Muscle of arm (tissue), 12 donors: ENCODE results near the gene SFN. TPM values are rescaled to one million over a fixed set of nuclear protein-coding genes. Genes with fewer than 3 reads are reported as not detected.
"Not testable (repeated sequence)": the region's sequence is repeated elsewhere in the genome, so short reads cannot be mapped to it uniquely, and the experiment has no call there.

Experiments used
- DNase-seq: peaks from one replicate; pipeline ENCODE4 v3.0.0-alpha.2; 2013
- polyA plus RNA-seq, 12 donors: library from polyadenylated mRNA; unstranded; fragments of 120-200 nt; gene quantifications; one replicate each; pipeline ENCODE4 v1.2.1, GENCODE V29; 2013; ENCODE audit not compliant: insufficient read length in 12 of 12

Gene SFN
- polyA plus RNA-seq, 12 donors: 0.15 to 110 (median 0.56) TPM; not detected in 4

DNA sequence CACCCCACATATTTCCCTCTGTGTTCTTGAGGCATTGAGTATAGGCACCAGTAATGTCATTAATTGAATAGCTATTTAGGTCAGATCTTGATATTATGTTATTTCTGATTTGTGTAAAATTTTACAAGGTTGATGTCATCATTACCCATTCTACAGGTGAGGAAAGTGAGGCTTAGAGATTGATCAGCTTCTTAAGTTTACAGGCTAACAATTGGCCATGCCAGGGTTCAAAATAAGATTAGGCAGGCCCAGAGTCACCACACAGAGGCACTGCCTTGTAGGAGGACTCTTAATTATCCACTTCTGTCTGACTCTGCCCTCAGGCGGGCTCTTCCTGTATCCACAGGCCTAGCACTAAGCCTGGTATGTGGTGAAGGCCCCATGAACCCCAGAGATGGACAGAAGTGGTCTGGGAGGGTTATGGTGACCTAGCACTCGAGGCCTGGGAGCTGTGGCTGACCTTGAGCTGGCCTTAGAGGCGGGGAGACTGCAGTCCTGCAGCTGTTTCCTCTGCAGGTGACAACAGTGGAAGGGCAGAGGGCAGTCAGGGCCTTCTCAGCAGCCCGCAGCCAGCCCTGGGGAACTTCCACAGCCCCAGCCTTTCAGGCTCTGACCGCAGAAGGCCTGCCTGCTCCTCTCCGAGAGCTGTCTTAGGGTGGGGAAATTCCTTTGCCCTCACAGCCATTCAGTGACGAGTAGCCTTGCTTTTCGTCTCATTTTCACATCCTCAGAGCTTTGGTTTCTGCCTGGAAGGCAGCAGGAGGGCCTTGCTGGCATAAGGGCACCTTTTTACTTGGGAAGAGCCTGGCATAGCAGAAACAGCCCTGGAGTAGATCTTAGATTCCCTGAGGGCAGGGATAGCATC, 24.2 kb upstream of the SFN start:
- no peak for DNase-seq

DNA sequence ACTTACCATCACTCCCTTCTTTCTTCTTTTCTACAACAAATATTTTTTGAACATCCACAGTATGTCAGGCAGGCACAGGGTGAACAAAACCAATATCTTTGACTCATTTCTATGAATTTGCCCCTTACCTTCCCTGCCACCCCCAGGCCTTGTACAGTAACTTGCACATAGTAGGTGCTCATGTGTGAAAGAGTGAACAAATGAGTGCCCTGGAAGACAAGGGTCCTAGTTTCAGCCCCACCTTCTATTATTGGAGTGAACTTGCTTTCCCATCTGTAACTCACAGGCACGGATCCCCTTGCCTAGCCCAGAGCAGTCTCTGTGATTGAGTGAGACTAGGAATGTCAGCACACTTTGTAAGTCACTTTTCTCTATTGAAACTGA, 23.6 kb upstream of the SFN start:
- no peak for DNase-seq

DNA sequence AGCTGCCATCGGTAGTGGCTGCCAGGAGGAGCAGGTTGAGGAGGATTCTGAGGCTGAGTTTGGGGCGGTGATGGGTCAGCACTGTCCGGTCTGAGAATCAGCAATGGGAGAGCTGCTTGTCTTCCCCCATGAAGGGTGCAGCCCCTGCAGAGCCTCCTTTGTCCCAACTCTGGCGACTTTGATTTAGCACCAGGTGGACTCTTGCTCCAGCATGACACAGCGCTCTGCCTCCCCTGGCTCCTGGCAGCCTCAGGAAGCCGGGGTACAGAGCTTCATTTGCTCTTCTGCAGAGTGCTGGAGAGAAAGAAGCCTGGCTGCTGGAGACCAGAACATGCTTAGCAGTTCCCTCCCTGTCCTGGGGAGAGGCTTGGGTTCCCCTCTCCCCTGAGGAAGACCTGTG, 23.2 kb upstream of the SFN start:
- DNase-seq: no peak

- no peak for DNase-seq
Observed at GRCh38 chr1:26844424-26845196, 18.3 kb upstream of the SFN start.

- DNase-seq: not testable (repeated sequence)
Observed at GRCh38 chr1:26847826-26848225, 15.1 kb upstream of the SFN start.

DNA sequence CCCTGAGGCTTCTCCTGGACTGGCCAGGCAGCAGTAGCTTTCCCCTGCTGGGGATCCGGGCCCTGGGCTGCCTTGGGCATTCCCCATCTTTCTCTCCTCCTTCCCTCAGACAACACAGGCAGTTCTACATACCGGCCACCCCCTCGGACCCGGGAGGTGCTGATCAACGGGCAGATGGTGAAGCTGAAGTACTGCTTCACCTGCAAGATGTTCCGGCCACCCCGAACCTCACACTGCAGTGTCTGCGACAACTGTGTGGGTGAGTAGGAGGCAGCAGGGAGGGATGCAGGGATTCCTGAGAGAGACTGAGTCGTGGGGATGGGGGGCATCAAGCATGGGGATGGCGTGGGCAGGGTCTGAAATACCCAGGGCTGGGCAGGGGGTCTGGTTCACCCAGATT, 14.4 kb upstream of the SFN start:
- DNase-seq: no peak

GRCh38 chr1:26848941-26849774, 13.8 kb upstream of the SFN start:
- DNase-seq: no peak

GRCh38 chr1:26851106-26851684, 11.8 kb upstream of the SFN start:
- DNase-seq: no peak

DNA sequence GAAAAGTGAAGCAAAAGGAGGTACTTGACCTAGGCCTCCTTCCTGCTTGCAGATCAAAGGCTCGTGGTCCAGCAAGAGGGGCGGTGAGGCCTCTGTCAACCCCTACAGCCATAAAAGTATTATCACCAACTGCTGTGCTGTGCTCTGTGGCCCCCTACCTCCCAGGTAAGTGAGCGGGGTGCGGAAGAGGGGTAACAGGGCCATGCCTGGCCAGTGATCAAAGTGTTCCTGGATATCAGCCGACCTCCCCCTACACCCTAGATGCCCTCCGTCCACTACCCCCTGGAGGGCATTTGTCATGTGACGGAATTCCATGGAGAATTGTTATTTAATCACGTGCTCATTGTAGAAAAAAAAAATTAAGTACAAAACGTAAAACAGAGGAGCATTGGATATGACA, 10.2 kb upstream of the SFN start:
- no peak for DNase-seq

DNA sequence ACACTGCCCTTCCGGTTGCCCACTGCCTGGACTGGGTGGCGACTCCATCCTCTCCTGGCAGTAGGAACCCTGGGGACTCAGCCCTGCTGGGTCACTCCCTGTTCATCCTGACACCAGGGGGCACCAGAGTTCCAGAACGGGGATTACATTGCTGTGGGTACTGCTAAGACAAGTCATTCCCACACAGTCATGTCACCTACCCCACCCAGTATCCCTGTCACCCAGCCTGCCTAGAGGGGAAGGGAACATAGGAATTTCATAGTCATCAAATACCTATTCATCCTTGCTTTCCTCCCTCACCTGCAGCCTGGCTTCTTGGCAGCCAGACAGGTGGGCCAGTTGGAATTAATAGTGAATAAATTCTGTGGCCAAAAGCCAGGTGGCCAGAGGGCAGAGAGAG, 9.8 kb upstream of the SFN start:
- DNase-seq: peak; percentile 45

DNA sequence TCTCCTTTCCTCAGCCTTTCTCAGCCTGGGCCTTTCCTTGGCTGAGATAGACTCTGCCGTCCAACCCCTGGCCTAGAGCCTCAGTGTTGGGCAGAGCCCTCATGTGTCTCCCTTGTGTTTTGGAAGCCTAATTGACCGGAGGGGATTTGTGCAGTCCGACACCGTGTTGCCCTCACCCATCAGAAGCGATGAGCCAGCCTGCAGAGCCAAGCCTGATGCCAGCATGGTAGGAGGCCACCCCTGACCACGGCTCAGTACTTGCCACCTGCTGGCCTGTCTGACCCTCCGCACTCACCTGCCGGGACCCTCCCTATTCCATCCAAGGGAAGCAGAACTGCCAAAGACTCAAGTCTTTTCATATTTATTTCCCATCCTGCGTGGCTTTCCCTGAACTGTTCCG, 9.3 kb upstream of the SFN start:
- no peak for DNase-seq

- no peak for DNase-seq
Observed at GRCh38 chr1:26854906-26855305, 8.0 kb upstream of the SFN start.

DNA sequence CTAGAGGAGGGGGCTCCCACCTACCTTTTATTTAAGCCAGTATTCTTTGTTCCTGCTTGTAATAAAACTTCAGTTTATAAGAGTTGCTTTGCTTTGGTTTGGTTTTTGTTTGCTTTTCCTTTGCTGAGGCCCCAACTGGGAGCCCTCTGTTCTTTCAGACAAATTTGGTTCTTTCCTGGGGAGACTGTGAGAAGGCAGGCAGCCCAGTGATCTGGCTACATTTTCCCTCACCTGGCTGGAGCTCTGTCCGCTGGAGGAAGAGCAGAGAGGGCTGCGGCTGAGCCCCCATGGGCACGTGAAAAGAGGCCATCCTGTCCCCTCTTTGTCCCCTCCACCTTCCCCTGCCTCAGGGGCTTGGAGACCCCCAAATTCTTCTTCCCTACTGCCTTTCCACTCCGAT, 7.3 kb upstream of the SFN start:
- no peak for DNase-seq

GRCh38 chr1:26856181-26856580, 6.8 kb upstream of the SFN start:
- no peak for DNase-seq

GRCh38 chr1:26856604-26857469, 6.1 kb upstream of the SFN start:
- DNase-seq: no peak

- no peak for DNase-seq
Observed at GRCh38 chr1:26857473-26858060, 5.4 kb upstream of the SFN start.

GRCh38 chr1:26858160-26858559, 4.8 kb upstream of the SFN start:
- DNase-seq: no peak

DNA sequence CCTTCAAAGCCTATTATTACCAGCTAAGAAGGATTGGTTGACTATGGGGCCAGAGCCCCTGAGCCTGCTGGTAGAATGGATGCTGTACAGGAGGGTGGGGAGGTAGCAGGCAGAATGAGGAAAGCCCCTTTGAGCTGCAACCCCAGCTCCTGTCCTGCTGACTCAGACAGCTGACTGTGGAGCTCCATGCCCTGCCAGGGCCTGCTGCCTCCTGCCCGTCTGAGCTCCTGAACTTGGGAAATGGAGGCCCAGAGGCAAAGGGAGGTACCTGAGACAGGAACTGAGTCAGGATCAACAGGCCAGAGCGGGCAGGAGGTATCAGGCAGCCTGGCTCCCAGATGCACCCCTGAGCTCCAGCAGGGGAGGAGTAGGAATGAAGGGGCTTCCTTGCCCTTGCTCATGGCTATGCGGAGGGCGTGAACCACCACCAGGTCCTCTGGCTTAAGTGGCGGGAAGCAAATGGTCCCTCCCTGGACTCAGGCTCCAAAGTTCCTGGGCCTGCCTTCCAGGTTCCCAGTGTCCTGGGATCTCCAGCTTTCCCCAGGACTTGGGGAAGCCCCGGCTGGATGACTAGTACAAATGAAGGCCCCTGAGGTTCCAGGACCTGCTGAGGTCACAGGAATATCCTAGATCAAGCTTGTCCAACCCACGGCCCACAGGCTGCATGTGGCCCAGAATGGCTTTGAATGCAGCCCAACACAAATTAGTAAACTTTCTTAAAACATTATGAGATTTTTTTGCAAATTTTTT, 3.9 kb upstream of the SFN start:
- DNase-seq: no peak

DNA sequence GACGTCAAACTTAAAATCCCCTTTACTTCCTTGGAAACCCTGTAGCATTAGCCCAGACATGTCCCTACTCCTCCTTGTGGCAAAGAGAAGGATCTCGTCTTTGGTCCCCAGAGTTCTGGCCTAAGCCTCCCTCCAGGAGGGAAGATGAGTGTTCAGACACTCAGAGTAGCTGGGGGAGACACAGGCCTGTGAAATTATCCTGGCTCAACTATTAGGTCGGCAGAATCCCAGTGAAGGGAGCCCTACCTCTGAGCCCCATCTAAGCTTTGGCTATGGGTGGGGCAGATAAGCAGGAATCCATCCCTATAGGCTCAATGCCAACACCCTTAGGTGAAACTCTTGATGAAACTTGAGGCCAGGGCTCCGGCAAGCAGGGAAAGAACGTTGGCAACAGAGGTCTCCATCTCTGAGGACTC, 1.7 kb upstream of the SFN start:
- DNase-seq: no peak

DNA sequence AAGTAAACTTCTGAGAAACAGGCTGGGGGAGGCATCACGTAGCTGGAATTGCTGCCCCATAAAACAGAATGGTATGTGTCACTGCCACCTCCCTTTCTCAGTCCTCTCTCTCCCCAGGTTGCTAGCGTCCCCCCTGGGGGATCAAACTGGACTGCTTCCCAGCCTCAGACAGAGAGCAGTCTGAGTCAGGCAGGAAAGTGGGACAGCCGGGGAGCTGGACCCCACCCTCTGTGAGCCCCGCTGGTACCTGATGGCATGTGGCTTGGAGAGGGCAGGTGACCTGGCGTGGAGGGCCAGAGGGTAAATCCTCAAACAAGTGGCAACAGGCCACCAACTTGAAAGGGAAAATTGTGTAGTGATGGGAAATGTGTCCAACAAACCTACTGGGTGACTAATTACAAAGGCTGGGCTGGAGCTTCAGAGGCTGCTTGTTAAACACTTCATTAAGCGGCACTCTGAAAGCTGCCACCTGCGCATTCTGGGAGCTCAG, 1.0 kb upstream of the SFN start:
- no peak for DNase-seq
